Activated CD4-positive, CD25-positive, alpha-beta regulatory T cell treated with anti-CD3 and anti-CD28 coated beads, Interleukin-2, amount 50 U/mL, for 72 hours (primary cell): ENCODE data around the gene ZSCAN2.
"Not testable (repeated sequence)": the region's sequence is repeated elsewhere in the genome, so short reads cannot be mapped to it uniquely, and the experiment has no call there.

Experiments used
- DNase-seq: peaks from one replicate; pipeline ENCODE4 v3.0.0; 2021

ZSCAN2 gene

GRCh38 chr15:84600687-84601554 lies at the start of gene ZSCAN2:
Gene ZSCAN2 (plus strand): TSS chr15:84601009. CDS start chr15:84603928, 2,919 bp downstream.
- DNase-seq = peak; percentile 92

GRCh38 chr15:84551624-84552023 lies 49.2 kb upstream of the ZSCAN2 start:
- not testable (repeated sequence) for DNase-seq

- DNase-seq = no peak
These were observed 47.9 kb upstream of the ZSCAN2 start for GRCh38 chr15:84552896-84553295.

GRCh38 chr15:84556690-84557089 lies 44.1 kb upstream of the ZSCAN2 start:
- not testable (repeated sequence) for DNase-seq

GRCh38 chr15:84568021-84568420 lies 32.8 kb upstream of the ZSCAN2 start:
- DNase-seq = not testable (repeated sequence)

GRCh38 chr15:84570164-84570735 lies 30.6 kb upstream of the ZSCAN2 start:
- DNase-seq = peak; percentile 64

- DNase-seq = no peak
These were observed 28.6 kb upstream of the ZSCAN2 start for GRCh38 chr15:84572231-84572630.

- no peak for DNase-seq
These were observed 25.3 kb upstream of the ZSCAN2 start for GRCh38 chr15:84575493-84575892.

GRCh38 chr15:84577891-84578290 lies 22.9 kb upstream of the ZSCAN2 start:
- DNase-seq = not testable (repeated sequence)

- DNase-seq = not testable (repeated sequence)
These were observed 21.5 kb upstream of the ZSCAN2 start for GRCh38 chr15:84579261-84579721.

GRCh38 chr15:84581676-84582428 lies 19.0 kb upstream of the ZSCAN2 start:
- not testable (repeated sequence) for DNase-seq

GRCh38 chr15:84582583-84583157 lies 18.1 kb upstream of the ZSCAN2 start:
- no peak for DNase-seq

GRCh38 chr15:84583921-84584320 lies 16.9 kb upstream of the ZSCAN2 start:
- not testable (repeated sequence) for DNase-seq

- no peak for DNase-seq
These were observed 14.1 kb upstream of the ZSCAN2 start for GRCh38 chr15:84586696-84587095.

- DNase-seq = peak; percentile 85
These were observed 12.5 kb upstream of the ZSCAN2 start for GRCh38 chr15:84588053-84588874.

- DNase-seq = no peak
These were observed 10.4 kb upstream of the ZSCAN2 start for GRCh38 chr15:84590406-84590805.

GRCh38 chr15:84591815-84592214 lies 9.0 kb upstream of the ZSCAN2 start:
- no peak for DNase-seq

- no peak for DNase-seq
These were observed 6.1 kb upstream of the ZSCAN2 start for GRCh38 chr15:84594617-84595290.

GRCh38 chr15:84595660-84596059 lies 5.1 kb upstream of the ZSCAN2 start:
- DNase-seq = no peak

- DNase-seq = no peak
These were observed 3.5 kb upstream of the ZSCAN2 start for GRCh38 chr15:84597296-84597695.

GRCh38 chr15:84598250-84598649 lies 2.6 kb upstream of the ZSCAN2 start:
- no peak for DNase-seq

GRCh38 chr15:84598993-84599392 lies 1.8 kb upstream of the ZSCAN2 start:
- DNase-seq = no peak
